ENCODE data around the gene MAST3. TPM values are rescaled to one million over a fixed set of nuclear protein-coding genes. Genes with fewer than 3 reads are reported as not detected.

MAST3 gene
- total and polyA plus RNA-seq, 2 of the 8 experiments (the other 6 are each of a cell fraction or from before 2014, with no cell fraction given), result 3.4 to 9.0 TPM

- Histone ChIP-seq H4K5ac (ENCODE audit: insufficient read length, low read depth, low read length) (no peak overlapping the region), H3K23me2 (ENCODE audit: low read depth, low read length) (peaks cover 3% of the 10 kb centered on the region), H2BK15ac (ENCODE audit: low read length) (no peak overlapping the region), H3K27me3 (replicated peaks in 1 of 4; ENCODE audit: control insufficient read depth in 3 of 4, extremely low read depth in 1 of 4, insufficient read depth in 3 of 4, low read length in 3 of 4) (no peaks in the 10 kb centered on the region), H3K79me1 (ENCODE audit: low read depth, low read length) (no peaks in the 10 kb centered on the region), H3K4me1 (replicated peaks in 1 of 4; ENCODE audit: control insufficient read depth in 3 of 4, insufficient read depth in 4 of 4, low read length in 3 of 4) (peaks cover 0 to 8% (median 6%) of the 10 kb centered on the region in 4 experiments; a peak in 6 of 7 replicates), H4K91ac (replicated peaks; ENCODE audit: insufficient read length, low read length) (no peak overlapping the region), H3K9me3 (ENCODE audit: insufficient read depth in 2 of 2, low read depth in 1 of 2, low read length in 1 of 2) (no peaks in the 10 kb centered on the region), H3K4ac (replicated peaks; ENCODE audit: insufficient read length, low read depth, low read length) (no peak overlapping the region), H2BK120ac (replicated peaks; ENCODE audit: low read depth, low read length) (no peak overlapping the region), H2AFZ (ENCODE audit: low read length) (no peak overlapping the region), H3K14ac (ENCODE audit: insufficient read length) (no peak overlapping the region), H3K18ac (ENCODE audit: extremely low read depth, low read length) (no peak overlapping the region), H3K4me2 (ENCODE audit: insufficient read depth in 1 of 2, low read depth in 2 of 2, low read length in 2 of 2) (no peak overlapping the region), H3K4me3 (ENCODE audit: extremely low read depth in 1 of 4, insufficient read depth in 2 of 4, low read depth in 3 of 4, low read length in 4 of 4) (no peak overlapping the region), H2BK5ac (ENCODE audit: low read depth, low read length) (no peak overlapping the region), H4K8ac (ENCODE audit: extremely low read depth, insufficient read depth, low read length) (no peak overlapping the region), H3K56ac (replicated peaks; ENCODE audit: insufficient read length, low read depth, low read length) (no peak overlapping the region), H2AK5ac (ENCODE audit: low read depth, low read length) (no peak overlapping the region), H4K20me1 (replicated peaks in 1 of 2; ENCODE audit: control insufficient read depth in 1 of 2, insufficient read depth in 2 of 2, low read length in 2 of 2) (peaks cover 2 to 11% of the 10 kb centered on the region in 2 experiments), H3K27ac (ENCODE audit: low read depth, low read length) (no peak overlapping the region), H3K36me3 (ENCODE audit: control insufficient read depth in 2 of 4, insufficient read depth in 4 of 4, low read length in 3 of 4) (peaks cover 7 to 32% (median 23%) of the 10 kb centered on the region in 4 experiments; a peak in 7 of 8 replicates), H3K79me2 (ENCODE audit: control insufficient read depth in 1 of 2, insufficient read depth in 2 of 2, low read length in 2 of 2) (no peaks in the 10 kb centered on the region), H2BK12ac (ENCODE audit: low read depth, low read length) (no peak overlapping the region), H3K9ac (replicated peaks in 1 of 4; ENCODE audit: extremely low read depth in 1 of 4, low read depth in 3 of 4, low read length in 3 of 4) (no peak overlapping the region), H3K23ac (ENCODE audit: insufficient read length) (no peak overlapping the region), H2BK20ac (ENCODE audit: low read length) (no peak overlapping the region)
- 94% methylated on average over 7 of the region's 7 CpGs; no CpG with 5 or more reads in 1 of the 2 experiments for WGBS, 2 experiments (ENCODE audit: extremely low coverage in 1 of 2, insufficient coverage in 1 of 2, insufficient read length in 1 of 2, insufficient replicate concordance in 2 of 2, low coverage in 1 of 2, low lambda C conversion rate in 2 of 2, missing lambda C conversion rate in 1 of 2)
- CTCF ChIA-PET (ENCODE audit: partially characterized antibody), result interaction anchor here (1.0 to 2.6 kb wide), 7 partner anchors 8 to 240 kb away, joined by 3 to 11 read pairs (median 4); no protein-coding TSS in a partner anchor
- DNase-seq (ENCODE audit: low read depth in 1 of 2, low spot score in 2 of 2) (no peak), FAIRE-seq (no peak)
- no peak for TF ChIP-seq MAX (IDR thresholded peaks at IDR 0.05)
- TF ChIP-seq BACH1 (IDR thresholded peaks at IDR 0.05; ENCODE audit: low read length), result no peak
- no peak for TF ChIP-seq CREB1 (IDR thresholded peaks at IDR 0.05)
- no peak for TF ChIP-seq SIX5 (IDR thresholded peaks at IDR 0.05; ENCODE audit: low read depth, low read length)
- no peak for TF ChIP-seq RNF2 (IDR thresholded peaks at IDR 0.05; ENCODE audit: borderline replicate concordance, low read depth, low read length, missing control alignments, poor library complexity, severe bottlenecking)
- TF ChIP-seq ASH2L (IDR thresholded peaks at IDR 0.05; ENCODE audit: low read length), result no peak
- TF ChIP-seq YY1 (IDR thresholded peaks at IDR 0.05; ENCODE audit: low read depth, low read length), result no peak
- TF ChIP-seq POLR2A (IDR thresholded peaks at IDR 0.05; ENCODE audit: control extremely low read depth in 1 of 2, low read depth in 2 of 2, low read length in 2 of 2), result no peak
- TF ChIP-seq TAF7 (optimal IDR thresholded peaks at IDR 0.05; ENCODE audit: borderline replicate concordance, low read depth, low read length), result no peak
- no peak for TF ChIP-seq KDM1A (IDR thresholded peaks at IDR 0.05; ENCODE audit: borderline replicate concordance, low read length)
- TF ChIP-seq SIN3A (conservative IDR thresholded peaks at IDR 0.05 in 1 of 2, IDR thresholded peaks at IDR 0.05 in 1 of 2; ENCODE audit: low read depth in 1 of 2, low read length in 2 of 2), result no peak
- no peak for TF ChIP-seq FOSL1 (IDR thresholded peaks at IDR 0.05; ENCODE audit: insufficient read depth, low read depth, low read length)
- no peak for TF ChIP-seq NRF1 (IDR thresholded peaks at IDR 0.05; ENCODE audit: low read depth, low read length)
- TF ChIP-seq CBX5 (IDR thresholded peaks at IDR 0.05; ENCODE audit: low read depth, low read length), result no peak
- no peak for TF ChIP-seq SP1 (IDR thresholded peaks at IDR 0.05; ENCODE audit: low read depth, low read length)
- POLR2A ChIA-PET (ENCODE audit: partially characterized antibody), result interaction anchor here (0.6 to 1.1 kb wide), 2 partner anchors 46 to 156 kb away, joined by 3 read pairs; partner anchors contain the start of gene ARRDC2
Observed at GRCh38 chr19:18164072-18164471, 66.5 kb downstream of the MAST3 start.

Data from H1 (cell line).